Mesothelial cell of epicardium (in vitro differentiated cells): ENCODE results near the gene SLC7A4. TPM values are rescaled to one million over a fixed set of nuclear protein-coding genes. Genes with fewer than 3 reads are reported as not detected.

ENCODE experiments used
- DNase-seq, 2 experiments: peaks; one replicate each; pipeline ENCODE4 v3.0.0; 2021; ENCODE audit warnings: low spot score in 2 of 2; ENCODE audit not compliant: unreplicated experiment in 2 of 2
- H3K27ac Mint-ChIP-seq: 2 replicates; pipeline ENCODE4 v1.8.0; 2021; ENCODE audit warnings: mixed read lengths
- H3K27me3 Mint-ChIP-seq: 2 replicates; pipeline ENCODE4 v1.8.0; 2021; ENCODE audit warnings: low read depth, mixed read lengths
- H3K36me3 Mint-ChIP-seq: 2 replicates; pipeline ENCODE4 v1.8.0; 2021; ENCODE audit warnings: mixed read lengths
- H3K4me1 Mint-ChIP-seq: 2 replicates; pipeline ENCODE4 v1.8.0; 2021; ENCODE audit warnings: mixed read lengths
- H3K4me3 Mint-ChIP-seq: 2 replicates; pipeline ENCODE4 v1.8.0; 2021; ENCODE audit warnings: mild to moderate bottlenecking, moderate library complexity, mixed read lengths
- H3K9me3 Mint-ChIP-seq: 2 replicates; pipeline ENCODE4 v1.8.0; 2021; ENCODE audit warnings: mixed read lengths
- total RNA-seq: library from RNA; stranded (reverse); gene quantifications from 3 replicates; pipeline ENCODE4 v1.2.1, GENCODE V29; 2021
- TF ChIP-seq, protein P1 (sequence below): fragments of 200-600 bp; sonication (generic); IDR thresholded peaks from one replicate; pipeline ENCODE4 v1.5.0; 2021; ENCODE audit warnings: antibody characterized with exemption; ENCODE audit not compliant: unreplicated experiment

Gene SLC7A4
- total RNA-seq, 1 donor from 2014 or later: 3.2 TPM

DNA sequence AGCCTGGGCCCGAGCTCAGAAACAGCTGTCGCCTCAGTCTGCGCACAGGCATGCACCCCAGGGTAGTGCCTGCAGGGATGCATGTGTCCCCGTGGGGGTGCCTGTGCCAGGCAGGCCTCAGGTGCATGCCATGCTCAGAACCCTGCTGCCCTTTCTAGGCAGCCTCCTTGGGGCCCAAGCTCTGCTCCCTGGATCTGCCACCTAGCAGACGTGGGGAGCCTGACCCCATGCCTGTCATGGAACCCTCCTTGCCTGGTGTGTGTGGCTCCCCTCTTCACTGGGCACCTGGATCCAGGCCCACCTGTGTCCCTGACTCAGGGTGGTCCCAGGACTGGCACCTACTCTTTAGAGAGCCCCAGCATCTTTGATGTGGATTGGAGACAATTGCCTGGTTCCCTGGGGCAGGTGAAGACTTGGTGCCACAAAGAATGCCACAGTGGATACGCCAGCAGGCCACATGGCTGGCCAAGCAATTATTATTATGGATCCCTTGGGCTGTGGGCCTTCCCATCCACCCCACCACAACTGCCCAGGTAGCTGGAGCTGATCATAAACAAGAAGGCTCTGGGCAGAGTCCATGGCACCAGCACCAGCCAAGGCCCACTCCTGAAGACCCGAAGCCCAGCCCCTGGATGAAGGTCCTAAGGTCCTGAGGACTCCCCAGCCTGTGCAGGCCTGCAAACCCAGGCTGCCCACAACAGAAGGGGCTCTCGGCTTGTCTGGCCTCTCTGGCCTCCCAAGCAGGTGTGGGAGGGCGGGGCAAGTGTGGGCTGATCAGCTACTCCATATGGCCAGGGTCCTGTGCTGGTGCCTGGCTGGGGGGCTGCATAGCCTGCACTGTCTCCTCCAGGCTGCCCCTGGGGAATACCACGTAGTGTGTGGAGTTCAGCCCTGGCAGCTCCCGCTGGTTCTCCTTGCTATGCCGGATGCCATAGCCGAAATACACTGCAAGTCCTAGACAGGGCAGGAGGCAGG is 3.8 kb downstream of the SLC7A4 start:
- H3K9me3 Mint-ChIP-seq: no peaks in the 10 kb centered on the region
- H3K4me3 Mint-ChIP-seq: no peak overlapping the region
- H3K36me3 Mint-ChIP-seq: no peaks in the 10 kb centered on the region
- TF ChIP-seq, protein P1, sequence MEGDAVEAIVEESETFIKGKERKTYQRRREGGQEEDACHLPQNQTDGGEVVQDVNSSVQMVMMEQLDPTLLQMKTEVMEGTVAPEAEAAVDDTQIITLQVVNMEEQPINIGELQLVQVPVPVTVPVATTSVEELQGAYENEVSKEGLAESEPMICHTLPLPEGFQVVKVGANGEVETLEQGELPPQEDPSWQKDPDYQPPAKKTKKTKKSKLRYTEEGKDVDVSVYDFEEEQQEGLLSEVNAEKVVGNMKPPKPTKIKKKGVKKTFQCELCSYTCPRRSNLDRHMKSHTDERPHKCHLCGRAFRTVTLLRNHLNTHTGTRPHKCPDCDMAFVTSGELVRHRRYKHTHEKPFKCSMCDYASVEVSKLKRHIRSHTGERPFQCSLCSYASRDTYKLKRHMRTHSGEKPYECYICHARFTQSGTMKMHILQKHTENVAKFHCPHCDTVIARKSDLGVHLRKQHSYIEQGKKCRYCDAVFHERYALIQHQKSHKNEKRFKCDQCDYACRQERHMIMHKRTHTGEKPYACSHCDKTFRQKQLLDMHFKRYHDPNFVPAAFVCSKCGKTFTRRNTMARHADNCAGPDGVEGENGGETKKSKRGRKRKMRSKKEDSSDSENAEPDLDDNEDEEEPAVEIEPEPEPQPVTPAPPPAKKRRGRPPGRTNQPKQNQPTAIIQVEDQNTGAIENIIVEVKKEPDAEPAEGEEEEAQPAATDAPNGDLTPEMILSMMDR: no peak
- no peak for DNase-seq
- H3K27me3 Mint-ChIP-seq: peaks cover 6% of the 10 kb centered on the region
- H3K27ac Mint-ChIP-seq: no peak overlapping the region
- peaks cover 30% of the 10 kb centered on the region for H3K4me1 Mint-ChIP-seq

DNA sequence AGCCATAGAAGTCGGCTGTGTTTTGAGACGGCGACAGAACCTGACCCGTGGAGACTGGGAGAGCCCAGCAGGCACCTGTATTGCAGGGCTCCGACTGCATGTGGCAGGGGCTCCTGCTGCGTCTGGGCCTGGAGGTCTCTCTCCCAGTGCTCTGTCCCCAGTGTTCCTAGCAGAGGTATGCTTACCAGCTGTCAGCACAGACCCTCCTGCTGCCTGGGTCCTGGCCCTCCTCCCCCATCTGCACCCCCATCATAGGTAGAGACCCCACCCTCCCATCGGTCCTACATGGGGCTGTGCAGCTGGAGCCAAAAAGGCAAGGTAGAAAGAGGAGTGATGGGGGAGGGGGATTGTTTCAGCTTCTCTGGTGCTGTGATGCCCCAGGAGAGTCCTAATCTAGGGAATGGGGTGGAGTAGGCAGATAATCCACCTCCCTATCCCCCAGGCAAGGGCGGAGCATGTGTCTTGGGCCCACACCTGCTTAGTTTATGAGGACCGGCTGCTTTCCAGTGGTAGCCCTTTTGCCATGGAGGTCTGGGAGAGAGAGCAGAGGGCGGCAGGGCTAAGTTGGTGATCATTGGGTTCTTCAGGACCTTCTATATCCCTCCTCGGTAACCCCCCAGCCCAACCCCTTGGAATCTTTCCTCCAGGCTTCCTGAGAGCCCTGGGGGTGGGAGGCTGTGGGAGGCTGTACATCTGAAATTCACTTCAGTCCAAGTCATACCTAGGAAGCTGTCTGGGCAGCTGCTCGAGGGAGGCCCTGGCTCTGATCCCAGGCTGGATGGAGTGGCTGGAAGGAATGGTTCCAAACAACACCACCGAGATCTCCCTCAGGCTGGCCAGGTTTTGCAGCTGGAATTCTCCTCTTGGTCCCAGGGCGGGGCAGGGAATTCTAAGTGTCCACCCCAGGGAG is 5.3 kb downstream of the SLC7A4 start:
- TF ChIP-seq, protein P1: no peak
- no peak overlapping the region for H3K4me3 Mint-ChIP-seq
- peak overlapping the region; percentile 75 for H3K27ac Mint-ChIP-seq
- peaks cover 6% of the 10 kb centered on the region for H3K27me3 Mint-ChIP-seq
- H3K9me3 Mint-ChIP-seq: no peaks in the 10 kb centered on the region
- DNase-seq: no peak
- no peaks in the 10 kb centered on the region for H3K36me3 Mint-ChIP-seq
- H3K4me1 Mint-ChIP-seq: peaks cover 24% of the 10 kb centered on the region

DNA sequence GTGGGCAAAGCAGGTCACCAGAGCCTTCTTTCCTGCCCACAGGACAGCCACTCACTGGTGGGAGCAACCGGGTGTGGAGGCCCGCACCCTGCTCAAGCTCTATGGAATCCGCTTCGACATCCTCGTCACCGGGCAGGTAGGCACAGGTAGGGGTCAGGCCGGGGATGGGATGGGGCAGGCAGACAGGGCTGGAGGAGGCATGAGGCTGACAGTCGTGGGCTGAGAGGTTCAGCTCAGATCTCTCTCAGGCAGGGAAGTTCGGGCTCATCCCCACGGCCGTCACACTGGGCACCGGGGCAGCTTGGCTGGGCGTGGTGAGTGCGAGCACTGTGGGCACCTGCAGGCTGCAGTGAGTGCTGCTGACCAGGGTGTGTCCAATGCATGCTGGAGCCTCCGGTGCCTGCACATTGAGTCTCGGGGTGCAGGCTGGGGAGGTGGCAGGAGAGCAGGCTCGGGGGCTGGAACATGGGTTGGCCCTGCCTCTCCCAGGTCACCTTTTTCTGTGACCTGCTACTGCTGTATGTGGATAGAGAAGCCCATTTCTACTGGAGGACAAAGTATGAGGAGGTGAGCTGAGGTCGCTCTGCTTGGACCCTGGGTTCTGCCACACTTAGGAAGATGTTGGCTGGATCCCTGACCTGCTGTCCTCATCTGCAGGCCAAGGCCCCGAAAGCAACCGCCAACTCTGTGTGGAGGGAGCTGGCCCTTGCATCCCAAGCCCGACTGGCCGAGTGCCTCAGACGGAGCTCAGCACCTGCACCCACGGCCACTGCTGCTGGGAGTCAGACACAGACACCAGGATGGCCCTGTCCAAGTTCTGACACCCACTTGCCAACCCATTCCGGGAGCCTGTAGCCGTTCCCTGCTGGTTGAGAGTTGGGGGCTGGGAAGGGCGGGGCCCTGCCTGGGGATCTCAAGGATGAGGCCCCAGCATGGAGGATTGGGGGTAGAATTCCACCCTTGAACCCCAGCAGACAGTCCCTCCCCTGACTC is 6.3 kb downstream of the SLC7A4 start:
- Mint-ChIP-seq H3K9me3 (no peaks in the 10 kb centered on the region), H3K4me1 (peaks cover 22% of the 10 kb centered on the region), H3K27me3 (peaks cover 5% of the 10 kb centered on the region), H3K4me3 (no peak overlapping the region), H3K36me3 (no peaks in the 10 kb centered on the region), H3K27ac (no peak overlapping the region)
- TF ChIP-seq, protein P1: no peak
- DNase-seq: no peak

DNA sequence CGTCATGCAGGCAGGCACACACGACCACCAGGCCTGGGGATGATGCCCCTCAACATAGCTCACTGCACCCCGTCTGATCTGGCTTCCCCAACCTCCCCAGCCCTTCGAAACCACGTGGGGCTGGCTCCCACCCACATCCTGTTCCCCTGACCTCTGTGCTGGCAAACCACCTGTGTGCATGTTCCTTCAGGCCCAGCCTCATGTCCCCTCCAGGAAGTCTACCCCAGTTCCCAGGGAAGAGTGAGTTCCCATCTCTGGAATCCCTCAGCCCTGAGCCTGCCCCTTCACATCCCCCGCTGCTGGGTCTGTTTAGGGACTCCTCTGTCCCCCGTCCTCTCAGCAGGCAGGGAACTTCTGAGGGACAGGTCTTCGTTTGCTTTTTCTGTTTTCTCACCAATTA is 7.1 kb downstream of the SLC7A4 start:
- no peak for DNase-seq
- H3K4me3 Mint-ChIP-seq: no peak overlapping the region
- no peaks in the 10 kb centered on the region for H3K9me3 Mint-ChIP-seq
- TF ChIP-seq, protein P1: no peak
- H3K27ac Mint-ChIP-seq: no peak overlapping the region
- H3K36me3 Mint-ChIP-seq: no peaks in the 10 kb centered on the region
- no peaks in the 10 kb centered on the region for H3K27me3 Mint-ChIP-seq
- H3K4me1 Mint-ChIP-seq: peaks cover 19% of the 10 kb centered on the region
